D721Med (cell line): ENCODE measurements around the gene PRKN.

Experiments
- DNase-seq: peaks from one replicate; pipeline ENCODE4 v3.0.0; 2011; ENCODE audit warnings: low spot score; ENCODE audit not compliant: insufficient read length
- FAIRE-seq: peaks from 2 replicates; lab custom pipeline; 2011; peaks lifted over from hg19 to GRCh38; lab: Jason Lieb, UNC
- CTCF ChIP-seq: IDR thresholded peaks from 2 replicates; pipeline ENCODE4 v1.5.1; 2012; ENCODE audit warnings: mild to moderate bottlenecking, control low read depth; ENCODE audit not compliant: insufficient read depth; ENCODE audit errors: missing control alignments

The PRKN gene

DNA sequence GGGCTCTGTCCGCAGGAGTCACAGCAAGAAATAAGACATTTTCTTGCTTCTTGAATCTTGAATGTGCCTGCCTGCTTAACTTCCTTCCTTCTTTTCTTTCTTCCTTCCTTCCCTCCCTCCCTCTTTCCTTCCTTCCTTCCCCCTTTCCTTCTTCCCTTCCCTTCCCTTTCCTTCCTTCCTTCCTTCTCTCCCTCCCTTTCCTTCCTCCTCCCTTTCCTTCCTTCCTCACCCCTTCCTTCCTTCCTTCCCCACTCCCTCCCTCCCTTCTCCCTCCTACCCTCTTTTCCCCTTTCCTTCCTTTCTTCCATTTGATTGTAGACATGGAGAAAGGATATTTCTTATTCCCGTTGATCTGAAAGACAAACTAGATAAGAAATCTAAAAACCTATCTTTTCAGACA is 1016.9 kb downstream of the PRKN start:
- TF ChIP-seq CTCF, result no peak
- DNase-seq (no peak), FAIRE-seq (no peak)

DNA sequence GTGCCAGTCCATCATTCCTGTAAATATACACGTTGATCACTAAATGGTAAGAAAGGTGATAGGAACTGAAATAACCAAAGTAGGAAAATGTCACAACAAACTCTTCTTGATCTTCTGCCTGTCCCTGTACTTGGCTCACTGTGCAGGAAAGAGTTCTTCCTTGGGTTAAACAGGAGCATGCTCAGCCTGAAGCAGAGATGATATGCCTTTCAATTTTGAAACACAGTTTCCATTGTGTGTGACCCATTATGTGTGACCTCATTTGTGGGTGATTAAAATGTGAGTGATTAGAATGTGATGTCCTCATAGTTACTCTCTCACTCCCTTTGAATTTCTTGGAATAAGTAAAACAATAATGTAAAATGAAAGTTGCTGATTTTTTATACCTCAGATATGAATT is 1026.5 kb downstream of the PRKN start:
- TF ChIP-seq CTCF, result no peak
- FAIRE-seq (no peak), DNase-seq (no peak)

DNA sequence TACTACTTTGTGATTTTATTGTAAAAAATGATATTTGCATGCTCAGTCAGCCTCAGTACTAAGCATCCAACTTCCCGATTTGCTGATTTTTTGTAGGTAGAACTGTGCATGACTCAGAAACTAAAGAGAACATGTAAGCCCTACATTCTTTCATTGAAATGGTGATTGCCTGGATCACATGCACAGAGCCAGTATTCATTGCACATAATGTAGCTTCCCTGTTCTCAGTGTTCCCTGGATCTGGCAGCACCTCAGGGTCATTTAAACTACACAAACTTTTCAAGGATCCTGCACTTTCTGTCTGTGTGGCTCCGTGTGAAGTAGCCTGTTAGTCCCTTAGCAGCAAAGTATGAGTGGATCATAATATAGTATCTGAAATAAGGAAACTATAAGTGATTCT is 1030.8 kb downstream of the PRKN start:
- FAIRE-seq (no peak), DNase-seq (no peak)
- TF ChIP-seq CTCF, result no peak

DNA sequence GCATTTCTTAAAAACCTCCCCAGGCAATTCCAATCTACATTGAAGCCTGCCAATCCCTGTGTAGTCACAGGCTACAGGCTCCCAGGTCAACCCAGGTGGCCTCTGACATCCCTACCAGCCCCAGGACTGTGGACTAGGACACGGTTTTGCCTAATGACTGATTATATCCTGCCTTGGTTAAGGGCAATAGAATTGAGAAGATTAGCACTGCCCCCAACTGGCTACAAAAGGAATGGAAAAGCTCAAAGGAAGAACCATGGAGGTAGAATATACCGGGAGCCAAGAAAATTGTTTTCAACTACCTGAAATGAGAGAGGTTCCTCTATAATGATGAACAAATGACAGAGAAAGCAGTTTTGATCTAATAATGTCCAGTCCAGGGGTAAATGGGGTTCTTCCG is 1032.6 kb downstream of the PRKN start:
- TF ChIP-seq CTCF, result peak; percentile 58
- FAIRE-seq, result no peak
- DNase-seq, result no peak

DNA sequence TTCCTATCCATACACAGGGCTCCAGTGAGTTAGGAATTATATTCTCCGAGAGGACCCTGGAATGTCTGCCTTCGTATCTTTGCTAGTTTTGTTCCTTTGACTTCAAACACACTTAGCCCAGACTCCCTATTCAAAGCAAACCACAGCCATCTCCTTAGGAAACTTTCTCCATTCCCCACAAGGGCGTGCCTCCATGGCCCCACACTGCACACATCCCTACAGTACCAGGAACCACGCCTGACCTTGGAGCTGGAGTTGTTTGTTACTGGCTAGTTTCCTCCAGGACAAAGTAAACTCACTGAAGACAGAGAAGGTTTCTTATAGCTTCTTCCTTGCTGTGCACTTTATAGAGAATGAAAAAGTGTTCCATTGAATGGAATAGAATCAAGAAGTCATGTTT is 1040.9 kb downstream of the PRKN start:
- TF ChIP-seq CTCF, result no peak
- DNase-seq (no peak), FAIRE-seq (no peak)

DNA sequence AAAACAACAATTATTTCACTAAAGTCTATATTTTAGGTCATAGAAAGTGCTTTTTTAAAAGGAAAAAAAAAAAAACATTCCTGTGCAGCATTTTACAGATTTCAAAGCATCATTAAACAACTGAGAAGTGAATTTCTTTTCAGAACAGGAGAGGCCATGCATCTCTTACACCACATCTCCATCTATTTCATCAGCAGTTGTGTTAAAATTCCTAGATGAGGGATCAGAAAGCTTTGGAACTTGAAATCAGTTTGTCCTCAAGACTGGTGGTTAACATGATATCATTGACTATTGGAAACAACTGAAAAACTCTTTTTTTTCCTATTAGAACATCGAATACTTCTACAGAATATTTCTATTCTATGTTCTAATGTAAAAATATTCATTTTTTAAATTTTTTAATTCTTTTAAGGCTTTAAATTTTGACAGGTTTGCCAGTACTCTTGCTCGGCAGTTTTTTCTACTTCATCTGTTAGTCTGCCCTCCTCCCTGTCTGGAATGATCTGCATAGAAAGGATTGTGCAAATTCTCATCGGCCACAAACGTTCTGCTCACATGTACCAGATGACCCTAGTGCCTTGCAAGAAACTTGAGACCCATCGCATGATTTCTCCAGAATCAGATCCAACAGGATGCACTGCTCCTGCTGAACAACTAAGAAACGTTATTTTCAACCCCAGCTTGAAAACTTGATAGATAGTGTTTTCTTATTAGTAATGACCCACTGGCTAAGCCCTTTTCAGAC is 1042.7 kb downstream of the PRKN start:
- FAIRE-seq, result no peak
- DNase-seq, result no peak
- TF ChIP-seq CTCF, result no peak

- FAIRE-seq, result no peak
- no peak for DNase-seq
- no peak for TF ChIP-seq CTCF
These were observed 1044.2 kb downstream of the PRKN start for GRCh38 chr6:161683400-161683799.
